Measurements from ENCODE around the gene AP3B2. TPM values are rescaled to one million over a fixed set of nuclear protein-coding genes. Genes with fewer than 3 reads are reported as not detected.
"Not testable (repeated sequence)": the region's sequence is repeated elsewhere in the genome, so short reads cannot be mapped to it uniquely, and the experiment has no call there.

Gene AP3B2
- polyA plus RNA-seq, 6 donors from 2014 or later, result 0.30 TPM; not detected in 5

DNA sequence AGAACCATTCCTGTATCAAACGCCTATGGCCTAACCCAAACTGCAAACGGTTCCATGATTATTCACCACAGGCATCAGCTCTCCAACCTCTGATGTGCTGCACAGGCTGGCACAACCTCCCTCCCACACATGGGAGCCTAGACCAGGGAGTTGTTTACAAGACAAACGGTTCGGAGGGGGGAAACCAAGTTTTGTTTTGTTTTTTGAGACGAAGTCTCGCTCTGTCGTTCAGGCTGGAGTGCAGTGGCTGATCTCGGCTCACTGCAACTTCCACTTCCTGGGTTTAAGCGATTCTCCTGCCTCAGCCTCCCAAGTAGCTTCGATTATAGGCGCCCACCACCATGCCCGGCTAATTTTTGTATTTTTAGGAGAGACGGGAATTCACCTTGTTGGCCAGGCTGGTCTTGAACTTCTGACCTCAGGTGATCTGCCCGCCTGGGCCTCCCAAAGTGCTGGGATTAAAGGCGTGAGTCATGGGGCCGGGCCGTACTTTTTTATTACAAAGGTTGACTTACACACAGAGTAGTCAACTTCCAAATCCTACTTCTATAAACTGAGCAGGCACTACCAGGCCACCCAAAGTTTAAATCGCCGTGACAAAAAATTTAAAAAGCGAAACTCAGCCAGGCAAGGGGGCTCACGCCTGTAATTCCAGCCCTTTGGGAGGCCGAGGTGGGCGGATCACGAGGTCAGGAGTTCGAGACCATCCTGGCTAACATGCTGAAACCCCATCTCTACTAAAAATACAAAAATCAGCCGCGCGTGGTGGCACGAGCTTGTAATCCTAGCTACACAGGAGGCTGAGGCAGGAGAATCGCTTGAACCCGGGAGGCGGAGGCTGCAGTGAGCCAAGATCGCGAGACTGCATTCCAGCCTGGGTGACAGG is 64.5 kb downstream of the AP3B2 start:
- DNase-seq; H3K36me3 Mint-ChIP-seq; H3K27ac Mint-ChIP-seq; H3K9me3 Mint-ChIP-seq; ATAC-seq (ENCODE audit: low read depth in 2 of 2): not testable (repeated sequence)
- H3K4me3 Mint-ChIP-seq, result peak overlapping the region in 1 of 8 donors; percentile 53
- peaks cover 50 to 63% (median 61%) of the 10 kb centered on the region in 3 donors for H3K27me3 Mint-ChIP-seq
- peaks cover 0 to 13% (median 13%) of the 10 kb centered on the region in 3 donors for H3K4me1 Mint-ChIP-seq

DNA sequence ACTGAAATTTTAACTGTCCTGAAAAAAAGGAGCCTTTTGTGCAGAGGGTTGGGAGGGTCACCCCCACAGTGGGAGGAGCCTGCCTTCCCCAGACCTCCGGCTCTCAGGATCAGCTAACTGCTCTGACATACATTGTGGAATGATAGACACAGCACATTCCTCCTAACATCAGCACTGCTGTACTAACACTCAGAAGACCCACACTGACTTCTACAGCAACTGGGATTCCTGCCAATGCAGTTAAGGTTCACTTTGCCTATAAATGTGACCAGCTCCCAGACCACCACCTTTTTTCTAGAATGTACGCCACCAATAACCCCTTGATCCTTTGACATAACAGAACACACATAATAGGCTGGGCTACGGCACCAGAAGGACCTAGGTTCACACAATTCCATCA is 65.7 kb downstream of the AP3B2 start:
- ATAC-seq (ENCODE audit: low read depth in 2 of 2) (no peak), DNase-seq (no peak)
- peak overlapping the region in 1 of 8 donors; percentile 4 for H3K4me3 Mint-ChIP-seq
- H3K36me3 Mint-ChIP-seq, result no peaks in the 10 kb centered on the region
- no peak overlapping the region for H3K27ac Mint-ChIP-seq
- H3K4me1 Mint-ChIP-seq, result peaks cover 0 to 13% (median 12%) of the 10 kb centered on the region in 3 donors
- peaks cover 0 to 4% (median 1%) of the 10 kb centered on the region in 7 donors for H3K9me3 Mint-ChIP-seq
- peaks cover 53 to 65% (median 63%) of the 10 kb centered on the region in 3 donors for H3K27me3 Mint-ChIP-seq

DNA sequence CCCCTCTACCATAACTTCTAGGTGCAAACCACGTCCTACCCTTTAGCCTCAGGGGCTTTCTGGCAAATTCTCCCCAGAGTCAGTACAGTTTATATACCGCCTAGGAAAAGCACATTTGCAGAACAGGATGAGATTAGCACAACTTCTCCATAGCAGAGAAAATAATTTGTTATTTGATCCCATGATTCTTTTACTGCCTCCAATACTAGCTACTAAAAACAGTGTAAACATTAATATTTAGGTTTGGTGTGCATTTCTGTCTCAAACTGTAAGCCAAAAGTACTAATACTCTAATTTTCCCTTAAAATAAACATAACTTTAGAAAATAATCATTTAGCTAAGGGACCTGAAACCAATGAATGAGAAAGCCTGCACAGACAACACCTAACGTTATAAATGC is 67.0 kb downstream of the AP3B2 start:
- Mint-ChIP-seq H3K4me3 (no peak overlapping the region), H3K9me3 (peaks cover 0 to 4% (median 0%) of the 10 kb centered on the region in 7 donors), H3K36me3 (no peaks in the 10 kb centered on the region), H3K27ac (no peak overlapping the region), H3K4me1 (peaks cover 0 to 13% (median 5%) of the 10 kb centered on the region in 3 donors), H3K27me3 (peaks cover 49 to 60% (median 56%) of the 10 kb centered on the region in 3 donors)
- ATAC-seq (ENCODE audit: low read depth in 2 of 2) (no peak), DNase-seq (no peak)

DNA sequence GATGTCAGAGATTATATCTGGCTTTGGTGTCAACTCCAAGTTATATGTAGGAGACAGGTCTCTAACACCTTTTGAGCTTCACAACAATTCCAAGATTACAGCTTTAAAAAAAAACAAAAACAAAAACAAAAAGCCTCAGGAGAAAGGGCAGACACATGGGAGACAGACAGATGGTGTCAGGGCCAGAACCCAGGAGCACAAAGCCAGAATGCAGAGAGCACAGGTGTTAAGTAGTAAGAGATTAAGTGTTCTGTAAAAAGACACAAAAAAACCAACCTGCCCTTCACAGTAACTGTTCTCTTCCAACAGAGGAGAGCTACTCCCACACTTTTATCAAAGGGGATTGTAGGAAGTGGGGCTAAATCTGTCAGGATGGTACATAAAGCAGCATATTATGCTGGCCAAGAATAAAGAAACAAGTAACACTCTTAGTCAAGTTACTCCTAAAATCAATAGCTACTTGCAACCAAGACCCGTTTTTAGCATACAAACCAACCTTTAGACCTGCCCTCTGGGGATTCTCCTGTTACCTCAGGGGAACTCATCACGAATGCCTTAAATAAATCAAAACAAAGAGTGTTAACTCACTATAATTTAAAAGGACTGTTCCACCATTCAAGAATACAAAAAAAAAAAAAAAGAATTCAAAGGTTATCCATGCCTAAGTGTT is 68.4 kb downstream of the AP3B2 start:
- peaks cover 0 to 4% (median under 1%) of the 10 kb centered on the region in 7 donors for H3K9me3 Mint-ChIP-seq
- no peak for DNase-seq
- ATAC-seq (ENCODE audit: low read depth in 2 of 2), result no peak
- H3K27me3 Mint-ChIP-seq, result peaks cover 59 to 66% (median 64%) of the 10 kb centered on the region in 3 donors
- H3K4me3 Mint-ChIP-seq, result no peak overlapping the region
- peaks cover 0 to 5% (median 4%) of the 10 kb centered on the region in 3 donors for H3K4me1 Mint-ChIP-seq
- H3K27ac Mint-ChIP-seq, result no peak overlapping the region
- no peaks in the 10 kb centered on the region for H3K36me3 Mint-ChIP-seq

DNA sequence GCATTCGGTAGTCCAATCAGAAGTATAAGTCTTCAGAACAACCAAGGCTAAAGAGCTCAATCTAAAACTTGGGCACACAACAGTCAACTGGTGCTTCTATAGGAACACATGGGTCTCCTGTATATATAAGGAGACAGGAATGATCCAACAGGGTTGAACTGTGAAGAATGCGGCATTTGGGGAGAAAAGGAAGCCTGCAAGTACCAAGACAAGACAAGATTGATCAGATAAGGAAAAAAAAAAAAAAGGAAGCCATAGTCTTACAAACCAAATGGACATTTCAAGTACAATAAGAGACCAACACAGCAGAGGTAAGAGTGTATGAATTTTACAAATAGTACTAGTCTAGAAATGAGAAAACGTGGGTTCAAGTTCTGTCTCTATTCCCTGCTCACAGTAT is 69.0 kb downstream of the AP3B2 start:
- H3K9me3 Mint-ChIP-seq, result peaks cover 0 to 2% (median 0%) of the 10 kb centered on the region in 7 donors
- H3K27me3 Mint-ChIP-seq, result peaks cover 60 to 67% (median 64%) of the 10 kb centered on the region in 3 donors
- ATAC-seq (ENCODE audit: low read depth in 2 of 2), result no peak
- no peaks in the 10 kb centered on the region for H3K4me1 Mint-ChIP-seq
- H3K4me3 Mint-ChIP-seq, result no peak overlapping the region
- no peak for DNase-seq
- no peak overlapping the region for H3K27ac Mint-ChIP-seq
- no peaks in the 10 kb centered on the region for H3K36me3 Mint-ChIP-seq

DNA sequence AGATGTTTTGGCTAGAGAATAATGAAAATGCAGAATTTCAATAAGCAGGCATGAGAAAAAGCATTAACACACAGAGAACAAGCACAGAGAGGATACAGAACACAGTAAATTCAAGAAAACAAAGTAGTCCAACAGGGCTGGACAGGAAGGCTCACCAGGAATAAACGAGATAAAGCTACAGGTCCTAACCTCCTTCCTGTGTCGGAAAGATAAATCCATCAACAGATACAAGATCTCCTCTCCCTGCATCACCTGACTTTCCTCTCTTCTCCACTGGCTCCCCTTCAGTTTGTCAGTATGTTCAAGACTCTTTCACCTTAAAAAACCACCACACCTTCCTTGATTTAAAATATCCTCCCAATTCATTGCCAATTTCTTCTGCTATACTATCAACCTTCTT is 73.9 kb downstream of the AP3B2 start:
- no peak for DNase-seq
- peaks cover 0 to 2% (median 0%) of the 10 kb centered on the region in 7 donors for H3K9me3 Mint-ChIP-seq
- H3K36me3 Mint-ChIP-seq, result no peaks in the 10 kb centered on the region
- no peak for ATAC-seq (ENCODE audit: low read depth in 2 of 2)
- no peak overlapping the region for H3K4me3 Mint-ChIP-seq
- no peak overlapping the region for H3K27ac Mint-ChIP-seq
- peaks cover 45 to 49% (median 45%) of the 10 kb centered on the region in 3 donors for H3K27me3 Mint-ChIP-seq
- no peaks in the 10 kb centered on the region for H3K4me1 Mint-ChIP-seq

DNA sequence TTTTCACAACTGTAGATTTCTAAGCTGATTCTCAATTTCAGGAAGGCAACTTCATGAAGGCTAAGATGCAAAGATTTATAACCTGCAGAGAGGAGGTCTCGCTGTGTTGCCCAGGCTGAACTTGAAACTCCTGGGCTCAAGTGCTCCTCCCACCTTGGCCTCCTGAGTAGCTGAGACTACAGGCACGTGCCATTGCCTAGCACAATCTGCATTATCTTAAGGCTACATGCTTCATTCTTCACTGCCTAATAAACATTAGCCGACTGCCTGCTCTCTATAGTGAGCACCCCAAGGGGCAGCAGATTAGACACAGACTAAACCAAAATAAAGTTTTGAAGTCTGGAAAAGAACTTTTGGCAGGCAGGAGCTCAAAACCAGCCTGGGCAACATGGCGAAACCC is 79.6 kb downstream of the AP3B2 start:
- Mint-ChIP-seq H3K9me3 (no peaks in the 10 kb centered on the region), H3K36me3 (no peaks in the 10 kb centered on the region), H3K4me1 (no peaks in the 10 kb centered on the region), H3K4me3 (no peak overlapping the region), H3K27ac (no peak overlapping the region), H3K27me3 (peaks cover 3 to 21% (median 11%) of the 10 kb centered on the region in 3 donors)
- ATAC-seq (ENCODE audit: low read depth in 2 of 2) (no peak), DNase-seq (no peak)

DNA sequence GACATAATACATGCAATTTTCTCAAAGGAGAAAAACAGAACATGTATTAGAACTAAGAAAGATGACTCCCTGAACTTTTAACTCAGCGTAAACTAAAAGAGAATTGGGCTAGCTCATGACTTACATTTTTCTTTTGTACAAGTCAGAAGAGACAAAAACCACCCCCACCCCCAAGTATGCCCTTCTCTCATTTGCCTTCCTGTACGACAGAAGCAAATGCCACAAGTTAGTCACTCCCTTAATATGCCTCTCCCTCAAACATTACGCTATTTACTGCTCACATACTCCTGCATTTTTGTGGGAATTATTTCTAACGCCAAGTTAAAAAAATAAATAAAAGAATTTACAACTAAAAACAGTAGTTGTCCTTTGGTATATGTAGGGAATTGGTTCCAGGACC is 84.5 kb downstream of the AP3B2 start:
- DNase-seq (no peak), ATAC-seq (ENCODE audit: low read depth in 2 of 2) (no peak)
- Mint-ChIP-seq H3K27ac (no peak overlapping the region), H3K9me3 (no peaks in the 10 kb centered on the region), H3K4me3 (no peak overlapping the region), H3K27me3 (peaks cover 5 to 20% (median 6%) of the 10 kb centered on the region in 3 donors), H3K4me1 (no peaks in the 10 kb centered on the region), H3K36me3 (no peaks in the 10 kb centered on the region)

DNA sequence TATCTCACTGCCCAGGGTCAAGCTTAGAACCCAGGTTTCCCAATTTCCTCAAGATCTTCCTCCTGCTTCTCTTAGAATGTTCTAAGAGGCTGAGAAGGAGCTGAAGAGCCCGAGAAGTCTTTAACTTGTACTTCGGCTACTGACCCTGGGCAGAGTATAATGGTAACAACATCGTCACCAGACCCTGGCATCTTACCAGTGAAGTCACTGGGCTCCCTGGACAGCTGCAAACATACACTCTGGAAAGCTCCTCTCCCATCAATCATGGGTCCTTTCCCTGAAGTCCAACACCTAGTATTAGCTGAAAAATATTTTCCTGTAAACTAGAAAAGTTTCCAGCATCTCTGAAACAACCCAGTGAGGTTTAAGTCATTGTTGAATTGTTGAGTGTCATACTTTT is 85.2 kb downstream of the AP3B2 start:
- Mint-ChIP-seq H3K9me3 (no peaks in the 10 kb centered on the region), H3K4me1 (no peaks in the 10 kb centered on the region), H3K27ac (no peak overlapping the region), H3K27me3 (peaks cover 5 to 20% (median 12%) of the 10 kb centered on the region in 3 donors), H3K36me3 (no peaks in the 10 kb centered on the region), H3K4me3 (no peak overlapping the region)
- ATAC-seq (ENCODE audit: low read depth in 2 of 2) (no peak), DNase-seq (no peak)

DNA sequence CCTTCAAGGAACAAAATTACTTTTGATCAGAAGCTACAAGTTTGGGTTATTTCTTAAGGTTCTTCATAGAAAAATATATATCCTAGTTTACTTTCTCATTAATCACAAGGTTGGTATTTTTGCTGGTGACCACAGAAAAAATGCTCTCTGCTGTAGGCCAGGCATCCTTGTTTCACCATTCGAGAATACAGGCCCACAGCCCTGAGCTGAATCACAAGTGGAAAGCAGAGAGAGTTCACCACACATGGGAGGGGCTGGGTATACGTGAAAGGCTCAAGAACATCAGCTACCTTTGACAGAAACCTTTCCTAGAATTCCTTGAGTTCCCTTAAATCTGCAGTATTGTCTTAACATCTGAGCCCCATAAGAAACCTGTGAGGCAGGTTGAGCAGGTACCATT is 85.7 kb downstream of the AP3B2 start:
- no peaks in the 10 kb centered on the region for H3K36me3 Mint-ChIP-seq
- no peak overlapping the region for H3K27ac Mint-ChIP-seq
- H3K9me3 Mint-ChIP-seq, result no peaks in the 10 kb centered on the region
- no peak overlapping the region for H3K4me3 Mint-ChIP-seq
- H3K4me1 Mint-ChIP-seq, result no peaks in the 10 kb centered on the region
- peaks cover 5 to 20% (median 12%) of the 10 kb centered on the region in 3 donors for H3K27me3 Mint-ChIP-seq
- no peak for ATAC-seq (ENCODE audit: low read depth in 2 of 2)
- DNase-seq, result no peak

DNA sequence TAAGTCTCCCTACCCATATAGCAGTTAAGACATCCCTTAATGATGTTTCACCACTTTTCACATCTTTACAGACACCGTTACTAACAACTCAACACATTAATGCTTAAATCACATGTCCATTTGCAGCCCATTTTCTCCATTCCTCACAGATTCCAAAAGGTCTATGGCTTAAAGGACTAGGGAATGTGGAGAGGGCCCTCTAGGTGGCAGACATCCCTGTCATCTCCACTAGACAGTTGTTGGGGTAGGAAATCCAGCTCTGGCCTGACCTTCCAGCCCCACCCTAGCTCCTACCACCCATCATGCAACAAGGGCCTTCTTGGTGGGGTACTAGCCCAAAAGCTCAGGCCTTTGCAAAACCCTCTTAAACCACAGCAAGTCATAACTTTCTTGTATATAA is 87.7 kb downstream of the AP3B2 start:
- Mint-ChIP-seq H3K4me3 (no peak overlapping the region), H3K36me3 (no peaks in the 10 kb centered on the region), H3K27me3 (peaks cover 6 to 20% (median 10%) of the 10 kb centered on the region in 3 donors), H3K4me1 (no peaks in the 10 kb centered on the region), H3K9me3 (no peaks in the 10 kb centered on the region), H3K27ac (no peak overlapping the region)
- DNase-seq, result no peak
- no peak for ATAC-seq (ENCODE audit: low read depth in 2 of 2)

DNA sequence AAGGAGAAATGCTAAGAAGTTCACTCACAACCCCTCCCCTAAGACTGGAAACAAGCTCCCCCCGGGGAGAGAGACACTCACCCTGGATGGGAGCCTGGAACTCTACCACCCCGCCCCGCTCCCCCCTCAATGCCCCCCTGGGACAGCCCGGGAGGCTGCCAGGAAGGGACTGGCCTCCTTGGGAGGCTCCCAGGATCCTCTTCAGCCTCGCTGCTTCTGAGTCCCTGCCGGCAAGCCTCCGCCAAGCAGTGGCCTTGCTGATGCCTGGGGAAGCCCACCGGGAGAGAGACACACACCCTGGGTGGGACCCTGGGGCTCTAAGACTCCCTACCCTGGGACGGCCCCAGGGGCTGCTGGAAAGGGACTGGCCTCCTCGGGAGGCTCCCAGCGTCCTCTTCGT is 95.9 kb downstream of the AP3B2 start:
- DNase-seq, result no peak
- H3K36me3 Mint-ChIP-seq, result no peaks in the 10 kb centered on the region
- ATAC-seq (ENCODE audit: low read depth in 2 of 2), result no peak
- H3K9me3 Mint-ChIP-seq, result peaks cover 0 to 1% (median 0%) of the 10 kb centered on the region in 7 donors
- H3K4me1 Mint-ChIP-seq, result no peaks in the 10 kb centered on the region
- no peak overlapping the region for H3K27ac Mint-ChIP-seq
- peaks cover 11 to 29% (median 17%) of the 10 kb centered on the region in 3 donors for H3K27me3 Mint-ChIP-seq
- H3K4me3 Mint-ChIP-seq, result no peak overlapping the region

DNA sequence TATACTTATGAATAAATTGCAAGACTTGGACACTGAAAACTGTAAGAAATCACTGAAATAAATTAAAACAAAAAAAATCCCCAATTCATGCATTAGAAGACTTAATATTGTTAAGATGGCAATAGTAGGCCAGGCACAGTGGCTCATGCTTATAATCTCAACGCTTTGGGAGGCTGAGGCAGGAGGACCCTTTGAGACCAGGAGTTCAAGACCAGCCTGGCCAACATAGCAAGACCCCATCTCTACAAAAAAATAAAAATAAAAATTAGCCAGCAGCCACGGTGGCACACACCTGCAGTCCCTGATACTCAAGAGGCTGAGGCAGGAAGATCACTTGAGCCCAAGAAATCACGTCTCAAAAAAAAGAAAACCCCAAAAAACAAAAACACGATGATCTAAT is 98.3 kb downstream of the AP3B2 start:
- ATAC-seq (ENCODE audit: low read depth in 2 of 2) (no peak), DNase-seq (no peak)
- H3K4me3 Mint-ChIP-seq, result no peak overlapping the region
- peaks cover 8 to 24% (median 11%) of the 10 kb centered on the region in 3 donors for H3K27me3 Mint-ChIP-seq
- no peaks in the 10 kb centered on the region for H3K4me1 Mint-ChIP-seq
- no peak overlapping the region for H3K27ac Mint-ChIP-seq
- H3K36me3 Mint-ChIP-seq, result no peaks in the 10 kb centered on the region
- peaks cover 0 to 1% (median 0%) of the 10 kb centered on the region in 7 donors for H3K9me3 Mint-ChIP-seq
